Measurements from ENCODE around the gene GSKIP. TPM values are rescaled to one million over a fixed set of nuclear protein-coding genes. Genes with fewer than 3 reads are reported as not detected.

GSKIP gene
- polyA plus RNA-seq, 1 donor from 2014 or later: 87.4 TPM

DNA sequence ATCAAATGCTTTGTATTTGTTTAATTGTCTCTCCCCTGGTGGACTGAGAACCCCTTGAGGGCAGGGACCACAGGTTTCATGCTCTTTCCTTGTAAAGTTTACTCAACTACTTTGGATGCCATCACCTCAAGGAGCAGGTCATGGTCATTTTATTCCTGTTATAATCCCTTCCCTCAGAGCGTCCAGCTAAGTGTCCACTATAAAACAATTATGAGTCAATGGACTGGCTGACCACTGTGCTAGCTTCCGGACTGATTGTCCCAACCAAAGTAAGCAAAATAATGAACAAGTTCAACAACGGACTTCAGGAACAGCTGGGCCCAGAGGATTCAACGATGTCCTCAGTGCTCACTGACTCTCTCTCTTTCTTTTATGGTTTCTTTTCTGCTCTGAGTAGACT is 46.8 kb downstream of the GSKIP start:
- TF ChIP-seq SMC3 (conservative IDR thresholded peaks at IDR 0.05; ENCODE audit: poor library complexity) (no peak), CTCF (IDR thresholded peaks at IDR 0.05; ENCODE audit: poor library complexity, severe bottlenecking) (no peak), EP300 (conservative IDR thresholded peaks at IDR 0.05; ENCODE audit: poor library complexity, severe bottlenecking) (no peak), EZH2 (IDR thresholded peaks at IDR 0.05; ENCODE audit: borderline replicate concordance, insufficient read depth, low read length, poor library complexity, severe bottlenecking) (no peak), REST (IDR thresholded peaks at IDR 0.05; ENCODE audit: borderline replicate concordance) (no peak), MXI1 (conservative IDR thresholded peaks at IDR 0.05; ENCODE audit: poor library complexity, severe bottlenecking) (no peak), POLR2AphosphoS5 (IDR thresholded peaks at IDR 0.05) (no peak), RAD21 (conservative IDR thresholded peaks at IDR 0.05) (no peak), TAF1 (IDR thresholded peaks at IDR 0.05; ENCODE audit: low read depth) (no peak)
- Histone ChIP-seq H3K4me2 (ENCODE audit: low read length) (no peak overlapping the region), H4K20me1 (ENCODE audit: insufficient read depth) (no peaks in the 10 kb centered on the region), H3F3A (ENCODE audit: insufficient read depth, low read length, poor library complexity, severe bottlenecking) (no peaks in the 10 kb centered on the region), H3K9ac (ENCODE audit: low read length) (no peak overlapping the region), H3K9me3 (ENCODE audit: low read length) (no peaks in the 10 kb centered on the region), H3K27me3 (ENCODE audit: insufficient read depth, low read depth, low read length) (no peaks in the 10 kb centered on the region), H3K4me3 (ENCODE audit: low read length) (no peak overlapping the region), H3K9me2 (ENCODE audit: insufficient read depth, low read length) (no peaks in the 10 kb centered on the region), H3K36me3 (ENCODE audit: insufficient read depth, low read length) (no peaks in the 10 kb centered on the region), H3K79me2 (replicated peaks; ENCODE audit: insufficient read depth, low read length) (no peaks in the 10 kb centered on the region), H3K27ac (ENCODE audit: low read length) (no peak overlapping the region), H2AFZ (ENCODE audit: low read depth, low read length) (no peak overlapping the region)

DNA sequence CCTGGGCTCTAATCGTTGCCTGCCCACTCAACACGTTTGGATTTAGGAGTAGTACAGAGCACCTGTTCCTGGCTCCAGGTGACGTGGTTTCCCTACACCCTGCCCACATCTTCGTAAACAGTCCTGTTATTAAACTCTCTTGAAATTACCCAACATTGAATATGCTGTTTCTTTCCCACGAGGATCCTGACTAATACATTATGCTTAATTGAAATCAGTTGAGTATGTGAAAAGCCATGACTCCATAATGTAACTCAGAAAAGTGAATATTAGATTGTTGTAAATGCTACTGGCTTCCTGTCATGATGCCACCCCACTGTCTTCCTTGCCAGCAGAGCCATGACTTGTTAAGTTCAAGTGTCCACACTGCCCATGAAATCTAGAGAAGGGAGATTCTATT is 50.2 kb downstream of the GSKIP start:
- H3K4me3 ChIP-seq (ENCODE audit: low read length): no peak overlapping the region
- no peaks in the 10 kb centered on the region for H3K9me2 ChIP-seq (ENCODE audit: insufficient read depth, low read length)
- H2AFZ ChIP-seq (ENCODE audit: low read depth, low read length): no peak overlapping the region
- no peaks in the 10 kb centered on the region for H3K9me3 ChIP-seq (ENCODE audit: low read length)
- H3K36me3 ChIP-seq (ENCODE audit: insufficient read depth, low read length): no peaks in the 10 kb centered on the region
- H4K20me1 ChIP-seq (ENCODE audit: insufficient read depth): no peaks in the 10 kb centered on the region
- H3K27me3 ChIP-seq (ENCODE audit: insufficient read depth, low read depth, low read length): no peaks in the 10 kb centered on the region
- no peak overlapping the region for H3K9ac ChIP-seq (ENCODE audit: low read length)
- no peak overlapping the region for H3K4me2 ChIP-seq (ENCODE audit: low read length)
- TF ChIP-seq EP300 (conservative IDR thresholded peaks at IDR 0.05; ENCODE audit: poor library complexity, severe bottlenecking) (no peak), POLR2AphosphoS5 (IDR thresholded peaks at IDR 0.05) (no peak), MXI1 (conservative IDR thresholded peaks at IDR 0.05; ENCODE audit: poor library complexity, severe bottlenecking) (no peak), SMC3 (conservative IDR thresholded peaks at IDR 0.05; ENCODE audit: poor library complexity) (no peak), RAD21 (conservative IDR thresholded peaks at IDR 0.05) (no peak), CTCF (IDR thresholded peaks at IDR 0.05; ENCODE audit: poor library complexity, severe bottlenecking) (no peak), REST (IDR thresholded peaks at IDR 0.05; ENCODE audit: borderline replicate concordance) (no peak), TAF1 (IDR thresholded peaks at IDR 0.05; ENCODE audit: low read depth) (no peak), EZH2 (IDR thresholded peaks at IDR 0.05; ENCODE audit: borderline replicate concordance, insufficient read depth, low read length, poor library complexity, severe bottlenecking) (no peak)
- no peaks in the 10 kb centered on the region for H3K79me2 ChIP-seq (replicated peaks; ENCODE audit: insufficient read depth, low read length)
- no peaks in the 10 kb centered on the region for H3F3A ChIP-seq (ENCODE audit: insufficient read depth, low read length, poor library complexity, severe bottlenecking)
- H3K27ac ChIP-seq (ENCODE audit: low read length): no peak overlapping the region

All from neural cell (in vitro differentiated cells).